Subcutaneous adipose tissue (tissue), 4 donors: ENCODE data around the gene GOLGA1. TPM values are rescaled to one million over a fixed set of nuclear protein-coding genes. Genes with fewer than 3 reads are reported as not detected.

Experiments
- total RNA-seq, 4 donors: library from RNA; depleted of rRNA; stranded (reverse); fragments of >200 nt; gene quantifications; one replicate each; pipeline ENCODE4 v1.1.0, GENCODE V29; 2016
- TF ChIP-seq, protein P1 (sequence below): fragments of 450-650 bp; IDR thresholded peaks from one replicate; pipeline ENCODE4 v1.5.1; 2016; ENCODE audit warnings: low read depth, mild to moderate bottlenecking, control low read depth, antibody characterized with exemption, moderate library complexity

Gene GOLGA1
- total RNA-seq, 4 donors from 2014 or later, result 15.1 to 26.0 (median 21.5) TPM

DNA sequence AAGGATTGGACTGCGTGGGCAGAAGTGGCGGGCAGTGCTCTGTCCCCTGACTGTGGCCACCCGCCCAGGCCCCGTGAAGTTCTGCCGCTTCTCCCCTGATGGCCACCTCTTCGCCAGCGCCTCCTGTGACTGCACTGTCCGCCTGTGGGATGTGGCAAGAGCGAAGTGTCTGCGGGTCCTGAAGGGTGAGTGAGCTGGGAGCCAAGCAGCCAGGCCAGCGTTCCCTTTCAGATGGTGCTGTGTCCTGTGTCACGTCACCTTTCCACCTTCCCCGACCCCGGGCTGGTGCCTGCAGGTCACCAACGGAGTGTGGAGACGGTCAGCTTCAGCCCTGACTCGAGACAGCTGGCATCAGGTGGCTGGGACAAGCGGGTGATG lies 85.3 kb downstream of the GOLGA1 start:
- TF ChIP-seq, protein P1, sequence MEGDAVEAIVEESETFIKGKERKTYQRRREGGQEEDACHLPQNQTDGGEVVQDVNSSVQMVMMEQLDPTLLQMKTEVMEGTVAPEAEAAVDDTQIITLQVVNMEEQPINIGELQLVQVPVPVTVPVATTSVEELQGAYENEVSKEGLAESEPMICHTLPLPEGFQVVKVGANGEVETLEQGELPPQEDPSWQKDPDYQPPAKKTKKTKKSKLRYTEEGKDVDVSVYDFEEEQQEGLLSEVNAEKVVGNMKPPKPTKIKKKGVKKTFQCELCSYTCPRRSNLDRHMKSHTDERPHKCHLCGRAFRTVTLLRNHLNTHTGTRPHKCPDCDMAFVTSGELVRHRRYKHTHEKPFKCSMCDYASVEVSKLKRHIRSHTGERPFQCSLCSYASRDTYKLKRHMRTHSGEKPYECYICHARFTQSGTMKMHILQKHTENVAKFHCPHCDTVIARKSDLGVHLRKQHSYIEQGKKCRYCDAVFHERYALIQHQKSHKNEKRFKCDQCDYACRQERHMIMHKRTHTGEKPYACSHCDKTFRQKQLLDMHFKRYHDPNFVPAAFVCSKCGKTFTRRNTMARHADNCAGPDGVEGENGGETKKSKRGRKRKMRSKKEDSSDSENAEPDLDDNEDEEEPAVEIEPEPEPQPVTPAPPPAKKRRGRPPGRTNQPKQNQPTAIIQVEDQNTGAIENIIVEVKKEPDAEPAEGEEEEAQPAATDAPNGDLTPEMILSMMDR, result no peak

DNA sequence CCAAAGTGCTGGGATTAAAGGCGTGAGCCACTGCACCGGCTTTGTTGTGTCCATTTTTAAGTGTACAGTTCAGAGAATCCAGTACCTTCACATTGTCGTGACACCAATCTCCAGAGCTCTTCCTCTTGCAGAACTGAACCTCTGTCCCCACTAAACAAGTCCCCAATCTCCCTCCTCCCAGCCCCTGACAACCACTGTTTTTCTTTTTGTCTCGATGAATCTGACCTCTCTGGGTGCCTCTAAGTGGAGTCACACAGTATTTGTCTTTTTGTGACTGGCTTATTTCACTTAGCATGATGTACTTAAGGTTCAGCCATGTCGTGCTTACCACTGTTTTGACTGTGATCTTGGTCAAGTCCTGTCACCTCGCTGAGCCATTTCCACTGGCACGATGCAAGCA lies 86.1 kb downstream of the GOLGA1 start:
- TF ChIP-seq, protein P1, result no peak

DNA sequence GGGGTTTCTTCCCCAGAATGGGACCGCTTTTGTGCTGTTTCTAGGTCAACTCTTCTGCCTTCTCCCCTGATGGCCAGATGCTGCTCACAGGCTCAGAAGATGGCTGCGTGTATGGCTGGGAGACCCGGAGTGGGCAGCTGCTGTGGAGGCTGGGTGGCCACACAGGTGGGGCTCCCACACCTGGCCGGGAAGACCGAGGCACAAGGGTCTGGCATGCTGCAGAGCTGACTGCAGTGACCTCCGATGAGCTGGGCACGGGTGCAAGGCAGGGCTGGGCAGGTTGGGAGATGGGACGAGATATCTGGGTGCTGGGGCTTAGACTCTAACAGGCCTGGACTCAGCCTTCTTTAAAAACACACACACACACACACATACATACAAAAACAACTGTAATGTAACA lies 86.7 kb downstream of the GOLGA1 start:
- TF ChIP-seq, protein P1, result no peak

DNA sequence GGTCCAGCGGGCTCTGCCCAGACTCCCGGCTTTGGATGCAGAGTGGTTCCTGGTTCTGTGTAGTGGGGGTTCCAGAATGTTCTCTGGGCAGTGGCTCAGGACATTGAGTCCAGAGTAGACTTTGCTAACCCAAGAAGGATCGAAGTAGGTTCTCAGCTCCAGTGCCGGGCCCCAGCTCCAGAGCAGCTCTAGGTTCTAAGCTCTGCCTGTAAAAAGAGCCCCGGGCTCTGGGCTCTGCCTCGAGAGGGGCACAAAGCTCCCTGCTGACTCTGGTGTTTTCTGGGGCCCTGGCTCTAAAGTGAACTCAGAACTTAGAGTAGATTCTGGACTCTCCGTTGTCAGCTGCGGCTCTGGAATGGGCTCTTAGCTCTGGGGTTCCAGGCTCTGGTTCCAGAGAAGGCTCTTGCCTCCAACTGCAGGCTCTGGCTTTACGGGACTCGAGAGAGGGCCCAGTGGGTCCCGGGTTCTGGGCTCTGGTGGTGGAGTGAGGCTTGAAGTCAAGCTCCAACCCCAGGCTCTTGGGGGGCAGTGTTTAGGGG lies 87.2 kb downstream of the GOLGA1 start:
- TF ChIP-seq, protein P1, result no peak

DNA sequence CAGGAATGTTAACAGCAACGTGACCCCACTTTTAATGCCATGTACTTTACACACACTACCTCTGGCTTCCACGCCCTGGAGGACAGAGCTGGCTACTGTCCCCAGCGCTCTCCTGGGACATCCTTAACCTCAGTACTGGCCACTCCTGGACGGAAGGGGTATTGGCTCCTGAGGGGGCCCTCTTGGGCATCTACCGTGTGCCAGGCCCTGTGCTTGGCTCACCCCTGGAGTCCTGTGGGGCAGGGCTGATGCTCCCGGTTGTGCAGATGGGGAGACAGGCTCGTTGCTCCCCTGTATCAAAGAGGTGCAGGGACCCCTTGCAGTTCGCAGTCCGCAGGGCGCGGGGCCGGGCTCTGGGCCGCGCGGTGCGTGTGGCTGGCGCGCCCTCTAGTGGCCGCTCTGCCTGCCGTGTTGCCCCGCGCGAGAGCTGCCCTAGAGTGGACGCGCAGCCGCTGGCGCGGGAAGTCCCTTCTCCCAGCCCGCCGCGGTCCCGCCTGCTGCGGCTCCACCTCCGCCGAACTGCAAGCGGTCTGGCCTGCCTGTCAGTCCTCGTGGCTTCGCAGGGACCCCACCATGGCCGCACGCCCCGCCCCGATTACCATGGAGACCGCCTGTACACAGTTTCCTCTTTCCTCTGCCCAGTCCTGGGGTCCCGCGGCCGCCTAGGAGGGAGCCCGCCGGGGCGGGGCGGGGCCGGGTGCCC lies 87.9 kb downstream of the GOLGA1 start, which contains the start of gene WDR38:
TSS of gene WDR38 (plus strand) at position 632 of the 703 bp plus-strand sequence. CDS start 72 bp downstream, outside the sequence.
- TF ChIP-seq, protein P1, result no peak

DNA sequence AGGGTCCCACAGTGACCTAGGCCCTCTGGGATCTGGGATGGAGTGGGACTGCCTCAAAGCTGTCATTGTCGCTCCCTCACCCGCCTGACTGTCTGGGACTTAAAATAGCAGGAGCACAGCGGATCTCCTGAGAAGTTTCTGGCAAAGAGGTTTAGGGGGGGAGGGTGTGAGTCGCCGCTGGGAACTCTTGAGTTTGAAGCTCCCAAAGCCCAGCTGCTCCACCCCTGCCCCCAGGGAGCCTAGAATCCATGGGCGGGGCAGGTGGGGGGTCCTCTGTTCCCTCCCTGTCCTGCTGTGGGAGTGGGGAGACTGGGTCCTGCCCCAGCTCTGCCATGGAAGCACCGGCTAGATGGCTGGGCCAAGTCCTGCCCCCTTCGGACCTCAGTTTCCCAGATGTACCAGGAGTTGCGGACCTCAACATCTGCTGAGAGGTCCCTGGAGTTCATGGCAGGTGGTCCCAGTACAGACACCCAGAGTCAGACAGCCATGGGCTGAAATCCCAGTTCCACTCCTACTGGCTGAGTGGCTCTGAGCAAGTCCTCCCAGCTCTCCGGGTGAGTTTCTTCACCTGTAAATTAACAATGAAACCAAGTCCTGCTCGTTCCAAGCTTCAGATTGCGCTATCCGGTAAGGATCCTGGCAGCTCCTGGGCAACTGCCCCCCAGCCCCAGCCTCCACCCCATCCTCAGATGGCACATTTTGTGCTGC lies 88.6 kb downstream of the GOLGA1 start:
- TF ChIP-seq, protein P1, result no peak

DNA sequence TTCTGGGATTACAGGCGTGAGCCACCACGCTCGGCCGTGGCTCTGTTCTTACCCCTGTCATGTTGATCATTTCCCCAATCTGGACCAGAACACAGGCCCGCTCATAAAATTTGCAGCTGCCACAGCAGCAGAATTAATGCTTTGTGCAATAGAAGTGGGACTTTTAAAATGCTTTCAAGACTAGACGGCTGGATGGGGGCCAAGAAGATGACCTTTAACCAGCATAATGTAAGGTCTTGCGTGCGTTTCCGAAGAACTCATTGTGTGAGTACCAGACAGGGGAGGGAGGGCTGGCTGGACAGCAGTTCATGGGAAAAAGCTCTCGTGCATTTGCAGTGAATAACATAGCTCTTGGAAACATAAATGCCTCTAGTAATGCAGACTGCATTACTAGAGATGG lies 91.1 kb downstream of the GOLGA1 start:
- TF ChIP-seq, protein P1, result no peak
